Smooth muscle cell of the brain vasculature (primary cell): ENCODE measurements around the gene PARP4.
"Not testable (repeated sequence)": the region's sequence is repeated elsewhere in the genome, so short reads cannot be mapped to it uniquely, and the experiment has no call there.

Source experiments
- DNase-seq: peaks from one replicate; pipeline ENCODE4 v3.0.0-alpha.2; 2012; ENCODE audit warnings: low read depth, low spot score

Gene PARP4

GRCh38 chr13:24512197-24512907 lies at the start of gene PARP4:
Gene PARP4 (minus strand): TSS chr13:24512778. CDS start chr13:24503776, 9,002 bp downstream.
- DNase-seq, result no peak

DNA sequence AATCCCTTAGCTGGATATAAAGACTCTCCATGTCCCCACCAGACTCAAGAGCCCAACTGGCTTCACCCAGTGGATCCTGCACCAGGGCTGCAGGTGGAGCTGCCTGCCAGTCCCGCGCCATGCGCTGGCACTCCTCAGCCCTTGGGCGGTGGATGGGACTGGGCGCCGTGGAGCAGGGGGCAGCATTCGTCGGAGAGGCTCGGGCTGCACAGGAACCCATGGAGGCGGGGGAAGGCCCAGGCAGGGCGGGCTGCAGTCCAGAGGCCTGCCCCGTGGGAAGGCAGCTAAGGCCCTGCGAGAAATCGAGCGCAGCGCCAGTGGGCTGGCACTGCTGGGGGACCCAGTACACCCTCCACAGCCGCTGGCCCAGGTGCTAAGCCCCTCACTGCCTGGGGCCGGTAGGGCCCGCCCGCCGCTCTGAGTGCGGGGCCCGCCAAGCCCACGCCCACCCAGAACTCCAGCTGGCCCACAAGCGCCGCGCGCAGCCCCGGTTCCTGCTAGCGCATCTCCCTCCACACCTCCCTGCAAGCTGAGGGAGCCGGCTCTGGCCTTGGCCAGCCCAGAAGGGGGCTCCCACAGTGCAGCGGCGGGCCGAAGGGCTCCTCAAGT lies 48.1 kb upstream of the PARP4 start:
- DNase-seq, result not testable (repeated sequence)

- not testable (repeated sequence) for DNase-seq
Measured at GRCh38 chr13:24559431-24560218, 47.0 kb upstream of the PARP4 start.

DNA sequence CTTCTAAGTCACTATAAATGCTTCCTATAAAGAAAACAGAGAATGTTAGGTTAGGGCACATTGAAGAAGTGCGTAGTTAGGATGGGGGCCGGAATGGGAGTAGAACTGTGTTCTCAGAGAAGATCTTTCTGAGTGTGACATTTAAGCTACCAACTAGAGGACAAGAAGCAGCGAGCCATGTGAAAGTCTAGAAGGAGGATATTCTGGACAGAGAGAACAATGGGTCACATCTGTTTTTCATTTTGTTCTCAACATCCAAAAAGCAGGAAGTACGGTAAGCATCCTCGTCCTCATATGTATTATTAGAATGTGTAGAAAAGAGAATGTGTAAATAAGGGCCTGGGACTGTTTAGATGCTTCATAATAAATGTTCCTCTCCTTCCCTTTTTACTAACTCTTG lies 44.5 kb upstream of the PARP4 start:
- no peak for DNase-seq

DNA sequence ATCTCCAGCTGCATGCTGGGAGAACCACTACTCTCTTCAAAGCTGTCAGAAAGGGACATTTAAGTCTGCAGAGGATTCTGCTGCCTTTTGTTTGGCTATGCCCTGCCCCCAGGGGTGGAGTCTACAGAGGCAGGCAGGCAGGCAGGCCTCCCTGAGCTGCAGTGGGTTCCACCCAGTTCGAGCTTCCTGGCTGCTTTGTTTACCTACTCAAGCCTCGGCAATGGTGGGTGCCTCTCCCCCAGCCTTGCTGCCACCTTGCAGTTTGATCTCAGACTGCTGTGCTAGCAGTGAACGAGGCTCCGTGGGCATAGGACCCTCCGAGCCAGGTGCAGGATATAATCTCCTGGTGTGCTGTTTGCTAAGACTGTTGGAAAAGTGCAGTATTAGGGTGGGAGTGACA lies 41.3 kb upstream of the PARP4 start:
- not testable (repeated sequence) for DNase-seq

DNA sequence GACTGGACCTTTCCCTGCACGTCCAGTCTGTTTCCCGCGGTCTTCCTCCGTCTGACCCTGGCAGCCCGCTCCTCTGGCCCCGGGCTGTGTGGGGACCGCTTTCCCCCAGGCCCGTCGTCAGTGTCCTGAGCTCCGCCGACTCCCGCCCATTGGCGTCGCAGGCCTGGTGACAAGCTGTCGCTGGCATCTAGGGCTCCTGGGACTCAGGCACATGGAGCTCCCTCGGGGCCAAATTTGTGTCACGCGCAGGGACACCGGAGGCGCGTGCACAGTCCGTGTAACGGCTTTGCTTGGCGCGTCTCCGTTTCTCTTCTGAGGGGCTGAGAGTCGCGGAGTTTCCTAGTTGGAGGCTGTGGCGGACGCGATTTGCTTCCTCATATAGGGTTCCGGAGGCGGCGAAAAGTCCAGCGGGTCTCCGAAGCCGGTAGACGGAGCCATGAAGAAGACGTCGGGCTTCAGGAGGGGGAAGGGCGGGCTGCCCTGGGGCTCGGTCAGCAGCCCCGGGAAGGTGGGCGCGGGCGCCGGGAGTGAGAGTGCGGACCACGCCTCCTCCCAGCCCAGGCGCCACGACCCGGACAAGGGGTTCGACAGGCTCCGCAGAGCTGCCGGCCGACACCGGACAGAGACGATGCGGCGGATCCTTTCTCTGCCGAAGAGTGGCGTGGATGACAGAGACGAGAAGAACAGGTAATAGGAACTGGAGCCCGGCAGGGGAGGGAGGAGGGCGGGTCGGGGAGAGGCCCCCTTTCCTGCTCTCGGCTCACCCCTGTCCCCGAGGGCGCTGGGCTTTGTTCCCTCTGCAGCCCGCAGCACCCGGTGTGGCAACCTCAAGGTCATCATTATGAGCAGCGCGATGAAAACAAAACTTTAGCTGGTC lies 29.1 kb upstream of the PARP4 start:
- DNase-seq, result not testable (repeated sequence)

DNA sequence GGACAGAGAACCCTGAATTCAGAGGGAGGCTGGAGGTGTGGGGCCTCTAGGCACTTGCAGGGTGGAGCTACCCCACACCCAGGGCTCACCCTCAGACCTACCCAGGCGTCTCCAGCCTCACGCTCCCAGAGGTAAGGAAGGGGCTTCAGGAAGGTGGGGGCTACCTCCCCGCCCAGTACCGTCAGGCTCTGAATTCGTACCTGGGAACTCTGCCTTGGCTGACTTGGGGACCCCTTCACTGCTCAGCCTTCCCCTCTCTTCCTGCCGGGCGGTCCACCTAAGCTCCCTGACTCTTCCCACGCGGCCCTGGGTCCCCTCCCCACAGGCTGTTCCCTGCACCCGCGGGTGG lies 28.5 kb upstream of the PARP4 start:
- DNase-seq, result no peak

DNA sequence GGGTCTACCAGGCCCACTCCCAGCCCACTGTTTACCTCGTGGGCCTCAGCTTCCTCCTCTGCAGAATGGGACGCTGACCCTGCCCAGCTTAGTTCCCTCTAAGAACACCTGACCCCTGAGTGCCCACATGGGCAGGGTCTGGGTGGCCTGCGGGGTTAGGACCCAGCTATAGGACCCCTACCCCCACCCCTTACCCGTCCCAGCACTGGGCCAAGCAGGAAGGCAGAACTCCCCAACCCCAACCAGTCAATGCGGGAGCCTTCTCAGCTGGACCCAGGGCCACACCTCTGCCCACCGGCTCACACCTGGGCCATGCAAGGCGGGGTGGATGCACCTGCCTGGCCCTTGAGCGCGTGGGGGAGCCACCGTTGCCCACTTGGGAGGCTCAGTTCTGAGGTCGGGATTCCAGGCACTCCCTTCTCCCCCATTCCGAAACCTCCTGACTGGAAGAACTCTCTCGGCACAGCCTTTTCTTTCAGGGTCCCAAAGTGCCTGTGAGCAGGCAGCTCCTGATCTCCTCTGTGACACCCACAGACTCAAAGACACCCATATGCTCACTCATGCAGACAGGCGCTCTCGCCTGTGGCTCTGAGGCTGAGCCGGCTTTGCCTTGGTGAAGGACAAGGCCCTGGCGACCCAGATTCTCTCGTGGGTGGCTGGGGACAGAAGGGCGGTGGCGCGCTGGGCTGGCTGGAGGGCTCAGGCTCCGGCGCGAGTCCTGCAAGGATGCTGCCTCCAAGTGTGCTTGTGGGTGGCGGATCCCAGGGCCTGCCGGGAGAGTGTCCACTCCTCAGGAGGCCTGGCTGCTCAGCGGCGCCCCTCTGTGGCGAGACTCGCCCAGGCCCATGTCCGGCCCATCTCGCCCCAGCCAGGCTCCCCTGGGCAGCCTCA lies 27.9 kb upstream of the PARP4 start:
- DNase-seq, result no peak

GRCh38 chr13:24539500-24540165 lies 27.1 kb upstream of the PARP4 start:
- DNase-seq, result no peak

GRCh38 chr13:24529478-24529877 lies 16.9 kb upstream of the PARP4 start:
- DNase-seq, result no peak

DNA sequence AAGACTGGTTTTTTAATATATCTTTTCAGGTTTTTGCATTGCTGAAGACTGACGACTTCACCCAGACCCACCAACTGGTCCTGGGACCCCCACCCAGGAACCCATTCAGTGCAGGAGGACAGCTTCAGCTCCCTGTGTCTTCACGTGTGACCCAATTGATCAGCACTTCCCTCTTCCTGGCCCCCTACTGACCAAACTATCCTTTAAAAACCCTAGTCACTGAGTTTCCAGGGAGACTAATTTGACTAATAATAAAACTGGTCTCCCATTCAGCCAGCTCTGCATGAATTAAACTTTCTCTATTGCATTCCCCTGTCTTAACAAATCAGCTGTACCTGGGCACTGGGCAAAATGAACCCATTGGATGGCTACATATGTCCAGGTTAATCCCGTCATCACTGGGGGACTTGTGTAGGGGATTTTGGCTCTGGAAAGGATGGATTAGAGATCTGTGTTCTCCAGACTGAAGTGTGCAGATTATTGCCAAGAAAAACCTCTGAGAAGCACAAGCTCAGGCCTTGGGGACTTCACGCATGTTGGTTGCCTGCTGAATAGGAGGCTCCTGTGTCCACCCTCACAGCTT lies 16.3 kb upstream of the PARP4 start:
- no peak for DNase-seq

- no peak for DNase-seq
Measured at GRCh38 chr13:24527266-24527775, 14.7 kb upstream of the PARP4 start.

- DNase-seq, result no peak
Measured at GRCh38 chr13:24520733-24521132, 8.2 kb upstream of the PARP4 start.

- DNase-seq, result no peak
Measured at GRCh38 chr13:24516919-24517318, 4.3 kb upstream of the PARP4 start.

GRCh38 chr13:24512908-24513213 lies 283 bp upstream of the PARP4 start:
- no peak for DNase-seq

- no peak for DNase-seq
Measured at GRCh38 chr13:24511816-24512196, 772 bp downstream of the PARP4 start.

DNA sequence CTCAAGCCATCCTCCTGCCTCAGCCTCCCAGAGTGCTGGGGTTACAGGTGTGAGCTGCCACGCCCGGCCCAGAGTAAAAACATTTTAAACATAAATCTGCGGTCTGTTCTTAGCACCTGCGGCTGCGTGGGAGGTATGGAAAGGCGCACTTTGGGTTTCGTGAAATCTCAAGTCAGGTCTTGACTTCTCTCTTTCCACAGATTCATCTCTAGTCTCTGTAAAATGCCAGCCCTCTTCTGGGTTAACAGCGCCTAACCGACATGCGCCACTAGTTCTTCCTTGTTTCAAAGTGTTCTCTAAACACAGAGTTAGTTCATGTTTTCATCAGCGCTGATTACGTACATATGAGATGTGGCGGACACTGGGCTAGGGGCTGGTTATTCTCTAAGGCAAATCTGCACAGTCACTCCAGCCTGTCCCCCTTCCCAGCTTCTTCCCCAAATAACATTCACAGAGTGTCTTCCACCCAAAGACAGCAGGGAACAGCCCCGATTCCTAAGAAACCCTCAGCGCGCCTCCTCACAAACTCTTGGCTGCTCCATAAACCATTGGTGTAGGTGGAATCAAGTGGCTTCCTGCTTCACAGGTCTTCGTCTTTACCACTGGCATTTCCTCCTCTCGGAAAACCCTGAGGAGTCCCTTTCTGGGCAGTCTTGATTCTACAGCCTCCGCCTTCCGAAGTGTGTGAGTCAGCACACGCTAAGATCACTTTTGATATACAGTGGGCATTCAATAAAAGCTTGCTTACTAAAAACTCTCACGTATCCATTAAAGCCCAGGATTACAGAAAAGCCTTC lies 1.4 kb downstream of the PARP4 start:
- no peak for DNase-seq

DNA sequence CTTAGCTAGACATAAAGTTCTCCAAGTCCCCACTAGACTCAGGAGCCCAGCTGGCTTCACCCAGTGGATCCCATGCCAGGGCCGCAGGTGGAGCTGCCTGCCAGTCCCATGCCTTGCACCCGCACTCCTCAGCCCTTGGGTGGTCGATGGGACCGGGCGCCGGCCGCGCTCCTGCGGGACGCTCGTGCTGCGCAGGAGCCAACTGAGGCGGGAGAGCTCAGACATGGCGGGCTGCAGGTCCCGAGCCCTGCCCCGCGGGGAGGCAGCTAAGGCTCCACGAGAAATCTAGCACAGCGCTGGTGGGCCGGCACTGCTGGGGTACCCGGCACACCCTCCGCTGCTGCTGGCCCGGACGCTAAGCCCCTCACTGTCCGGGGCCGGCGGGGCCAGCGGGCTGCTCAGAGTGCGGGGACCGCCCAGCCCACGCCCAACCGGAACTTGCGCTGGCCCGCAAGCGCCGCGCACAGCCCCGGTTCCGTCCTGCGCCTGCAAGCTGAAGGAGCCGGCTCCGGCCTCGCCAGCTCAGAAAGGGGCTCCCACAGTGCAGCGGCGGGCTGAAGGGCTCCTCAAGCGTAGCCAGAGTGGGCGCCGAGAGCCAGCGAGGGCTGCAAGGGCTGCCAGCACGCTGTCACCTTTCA lies 5.8 kb downstream of the PARP4 start:
- no peak for DNase-seq

DNA sequence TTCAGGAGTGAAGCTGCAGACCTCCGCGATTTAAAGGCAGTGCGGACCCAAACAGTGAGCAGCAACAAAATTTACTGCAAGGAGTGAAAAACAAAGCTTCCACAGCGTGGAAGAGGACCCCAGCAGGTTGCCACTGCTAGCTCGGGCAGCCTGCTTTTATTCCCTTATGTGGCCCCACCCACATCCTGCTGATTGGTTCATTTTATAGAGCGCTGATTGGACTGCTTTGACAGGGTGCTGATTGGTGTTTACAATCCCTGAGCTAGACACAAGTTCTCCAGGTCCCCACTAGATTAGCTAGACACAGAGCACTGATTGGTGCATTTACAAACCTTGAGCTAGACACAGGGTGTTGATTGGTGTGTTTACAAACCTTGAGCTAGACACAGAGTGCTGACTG lies 6.3 kb downstream of the PARP4 start:
- DNase-seq, result not testable (repeated sequence)
